SK-N-SH (cell line): ENCODE results near the gene C7orf33.

Experiments used
- CTCF ChIP-seq: fragments of 200-600 bp; sonication (generic); IDR thresholded peaks from 2 replicates; pipeline ENCODE4 v1.6.1; 2017; ENCODE audit warnings: antibody characterized with exemption, mild to moderate bottlenecking, moderate library complexity
- ELF1 ChIP-seq: IDR thresholded peaks from 2 replicates; pipeline ENCODE4 v1.4.0; 2012
- EZH2phosphoT487 ChIP-seq: fragments of 200-600 bp; sonication (generic); IDR thresholded peaks from 2 replicates; pipeline ENCODE4 v1.6.1; 2017; ENCODE audit warnings: low read depth, mixed run types, mild to moderate bottlenecking, antibody characterized with exemption, moderate library complexity, borderline replicate concordance
- FOXM1 ChIP-seq: IDR thresholded peaks from 2 replicates; pipeline ENCODE4 v1.4.0; 2012; ENCODE audit warnings: low read depth, mild to moderate bottlenecking
- JUND ChIP-seq: IDR thresholded peaks from 2 replicates; pipeline ENCODE4 v1.4.0; 2012
- MAX ChIP-seq: IDR thresholded peaks from 2 replicates; pipeline ENCODE4 v1.4.0; 2012; ENCODE audit warnings: low read depth
- RAD21 ChIP-seq: IDR thresholded peaks from 2 replicates; pipeline ENCODE4 v1.6.1; 2012; ENCODE audit warnings: mild to moderate bottlenecking, low read length
- RXRA ChIP-seq: IDR thresholded peaks from 2 replicates; pipeline ENCODE4 v1.4.0; 2012; ENCODE audit warnings: low read depth, mild to moderate bottlenecking, borderline replicate concordance
- SMC3 ChIP-seq: IDR thresholded peaks from 2 replicates; pipeline ENCODE4 v1.6.1; 2012; ENCODE audit warnings: low read depth, low read length, improper control_type of control experiment
- USF1 ChIP-seq: IDR thresholded peaks from 2 replicates; pipeline ENCODE4 v1.4.0; 2012; ENCODE audit warnings: low read depth, borderline replicate concordance
- USF2 ChIP-seq: fragments of 150-350 bp; IDR thresholded peaks from 2 replicates; pipeline ENCODE4 v1.6.1; 2017; ENCODE audit warnings: antibody characterized with exemption, low read length, low read depth, borderline replicate concordance

GRCh38 chr7:148541891-148542504 lies 48.6 kb upstream of the C7orf33 start:
- TF ChIP-seq RAD21 (no peak), SMC3 (no peak), MAX (no peak), CTCF (no peak), JUND (no peak), USF2 (no peak), USF1 (no peak), ELF1 (no peak), FOXM1 (no peak), EZH2phosphoT487 (no peak), RXRA (no peak)
